Measurements from ENCODE around the gene CHPF2.
A peak's percentile ranks its signal among the peaks of the same experiment; 100 is the strongest.

CHPF2 gene

GRCh38 chr7:151272877-151273276, 40.6 kb downstream of the CHPF2 start:
- no peak for DNase-seq (ENCODE audit: low spot score)
- TF ChIP-seq CTCF (IDR thresholded peaks at IDR 0.05; ENCODE audit: extremely low read depth, missing control alignments) = no peak

GRCh38 chr7:151273651-151274390, 41.5 kb downstream of the CHPF2 start:
- TF ChIP-seq CTCF (IDR thresholded peaks at IDR 0.05; ENCODE audit: extremely low read depth, missing control alignments) = no peak
- DNase-seq (ENCODE audit: low spot score) = no peak

- DNase-seq (ENCODE audit: low spot score) = no peak
- TF ChIP-seq CTCF (IDR thresholded peaks at IDR 0.05; ENCODE audit: extremely low read depth, missing control alignments) = no peak
Measured at GRCh38 chr7:151274396-151274795, 42.1 kb downstream of the CHPF2 start.

- no peak for TF ChIP-seq CTCF (IDR thresholded peaks at IDR 0.05; ENCODE audit: extremely low read depth, missing control alignments)
- no peak for DNase-seq (ENCODE audit: low spot score)
Measured at GRCh38 chr7:151274936-151275812, 42.9 kb downstream of the CHPF2 start.

- DNase-seq (ENCODE audit: low spot score) = no peak
- TF ChIP-seq CTCF (IDR thresholded peaks at IDR 0.05; ENCODE audit: extremely low read depth, missing control alignments) = no peak
Measured at GRCh38 chr7:151275813-151276577, 43.7 kb downstream of the CHPF2 start.

- DNase-seq (ENCODE audit: low spot score) = peak; percentile 85
Measured at GRCh38 chr7:151276666-151277590, 44.6 kb downstream of the CHPF2 start.

More at GRCh38 chr7:151276666-151277590, 44.6 kb downstream of the CHPF2 start:
- TF ChIP-seq CTCF (IDR thresholded peaks at IDR 0.05; ENCODE audit: extremely low read depth, missing control alignments) = no peak

Measured in GM20000 (cell line).